IPS-18c (cell line): ENCODE measurements around the gene PRSS57.

Experiments
- H3K4me3 ChIP-seq: 2 replicates; pipeline ENCODE4 v1.7.0; 2013; ENCODE audit warnings: low read depth, mild to moderate bottlenecking, low read length, moderate library complexity; ENCODE audit not compliant: insufficient read depth
- H3K9me3 ChIP-seq: one replicate; pipeline ENCODE4 v1.6.1; 2013; ENCODE audit warnings: mild to moderate bottlenecking, low read length, moderate library complexity; ENCODE audit not compliant: control insufficient read depth, insufficient read depth

The PRSS57 gene

GRCh38 chr19:663682-664117 lies 31.6 kb downstream of the PRSS57 start:
- H3K9me3 ChIP-seq, result no peaks in the 10 kb centered on the region
- peak overlapping the region; percentile 46 for H3K4me3 ChIP-seq

- peak within 1 kb of the TSS; percentile 84 for H3K4me3 ChIP-seq
- H3K9me3 ChIP-seq, result no peaks in the 10 kb centered on the region
Measured at GRCh38 chr19:662962-663681, 32.1 kb downstream of the PRSS57 start, which contains the start of gene RNF126. Gene RNF126 (minus strand): TSS chr19:663214. CDS start chr19:663121, 93 bp downstream.

GRCh38 chr19:662207-662961 lies 32.9 kb downstream of the PRSS57 start:
- no peaks in the 10 kb centered on the region for H3K9me3 ChIP-seq

GRCh38 chr19:661427-662196 lies 33.6 kb downstream of the PRSS57 start:
- Histone ChIP-seq H3K4me3 (peak overlapping the region; percentile 84), H3K9me3 (no peaks in the 10 kb centered on the region)

More at GRCh38 chr19:662207-662961, 32.9 kb downstream of the PRSS57 start:
- H3K4me3 ChIP-seq, result peak overlapping the region; percentile 84

GRCh38 chr19:660793-661426 lies 34.3 kb downstream of the PRSS57 start:
- Histone ChIP-seq H3K9me3 (no peaks in the 10 kb centered on the region), H3K4me3 (peak overlapping the region; percentile 84)

GRCh38 chr19:658916-659839 lies 36.1 kb downstream of the PRSS57 start:
- no peaks in the 10 kb centered on the region for H3K9me3 ChIP-seq
- H3K4me3 ChIP-seq, result no peak overlapping the region

- no peak overlapping the region for H3K4me3 ChIP-seq
- no peaks in the 10 kb centered on the region for H3K9me3 ChIP-seq
Measured at GRCh38 chr19:658059-658839, 37.0 kb downstream of the PRSS57 start.

- no peaks in the 10 kb centered on the region for H3K9me3 ChIP-seq
- no peak overlapping the region for H3K4me3 ChIP-seq
Measured at GRCh38 chr19:657611-658010, 37.6 kb downstream of the PRSS57 start.

- no peaks in the 10 kb centered on the region for H3K9me3 ChIP-seq
- no peak overlapping the region for H3K4me3 ChIP-seq
Measured at GRCh38 chr19:656751-657559, 38.3 kb downstream of the PRSS57 start.

GRCh38 chr19:655691-656090 lies 39.6 kb downstream of the PRSS57 start:
- no peak overlapping the region for H3K4me3 ChIP-seq
- no peaks in the 10 kb centered on the region for H3K9me3 ChIP-seq

GRCh38 chr19:653425-653824 lies 41.8 kb downstream of the PRSS57 start:
- Histone ChIP-seq H3K9me3 (no peaks in the 10 kb centered on the region), H3K4me3 (no peak overlapping the region)

- no peak overlapping the region for H3K4me3 ChIP-seq
- no peaks in the 10 kb centered on the region for H3K9me3 ChIP-seq
Measured at GRCh38 chr19:652467-653389, 42.5 kb downstream of the PRSS57 start.

GRCh38 chr19:651991-652390 lies 43.3 kb downstream of the PRSS57 start:
- no peak overlapping the region for H3K4me3 ChIP-seq
- no peaks in the 10 kb centered on the region for H3K9me3 ChIP-seq
